A549 (cell line): ENCODE results near the gene ZSCAN25. TPM values are rescaled to one million over a fixed set of nuclear protein-coding genes. Genes with fewer than 3 reads are reported as not detected.

Source experiments
- ATAC-seq, 2 experiments: fragments of 200-7000 bp in 1 of 2; fragments of >200 bp in 1 of 2; cut with Nextera tagmentation in 1 of 2; cut with Tn5 transposase in 1 of 2; 3 replicates each; pipeline versions ENCODE4 v1.8.0 to v1.9.1; 2018 to 2020; ENCODE audit warnings: mild to moderate bottlenecking in 1 of 2, moderate library complexity in 1 of 2
- CTCF ChIA-PET: fragments of 300-600 bp; sonication (Branson Sonifier 250); formaldehyde crosslinking; extraction: SDS; loops from one replicate; lab custom pipeline; 2021; ENCODE audit warnings: antibody characterized with exemption, inconsistent platforms; lab: Yijun Ruan, JAX
- POLR2A ChIA-PET: fragments of 350-600 bp; formaldehyde crosslinking; extraction: SDS; loops from one replicate; lab custom pipeline; 2021; ENCODE audit warnings: antibody characterized with exemption, inconsistent platforms; lab: Yijun Ruan, JAX
- DNase-seq, 2 experiments: peaks; one replicate each; pipeline versions ENCODE4 v3.0.0 to v3.0.0-alpha.2; 2011 to 2016; ENCODE audit warnings: low read depth in 1 of 2, low spot score in 1 of 2
- FAIRE-seq: peaks from 2 replicates; lab custom pipeline; 2011; peaks lifted over from hg19 to GRCh38; lab: Jason Lieb, UNC
- H3K27ac ChIP-seq, 2 experiments: fragments of >200 bp; sonication (Bioruptor Twin); formaldehyde crosslinking; 3 replicates each; pipeline ENCODE4 v1.5.1; 2016 to 2017
- H3K4me1 ChIP-seq: fragments of >200 bp; sonication (Bioruptor Twin); formaldehyde crosslinking; 3 replicates; pipeline ENCODE4 v1.6.1; 2016
- H3K4me2 ChIP-seq: fragments of >200 bp; sonication (Bioruptor Twin); formaldehyde crosslinking; 3 replicates; pipeline ENCODE4 v1.6.1; 2016
- H3K4me3 ChIP-seq: fragments of >200 bp; sonication (Bioruptor Twin); formaldehyde crosslinking; 3 replicates; pipeline ENCODE4 v1.5.1; 2016
- H3K9me3 ChIP-seq: fragments of >200 bp; sonication (Bioruptor Twin); formaldehyde crosslinking; 3 replicates; pipeline ENCODE4 v1.6.1; 2016
- CTCF ChIP-seq: fragments of >200 bp; sonication (Bioruptor Twin); formaldehyde crosslinking; IDR thresholded peaks from 3 replicates; pipeline ENCODE4 v1.5.1; 2016
- EHMT2 ChIP-seq: fragments of 200-600 bp; sonication (generic); IDR thresholded peaks from 2 replicates; pipeline ENCODE4 v1.6.1; 2016; ENCODE audit warnings: antibody characterized with exemption, low read depth, mild to moderate bottlenecking, moderate library complexity
- EP300 ChIP-seq, 2 experiments: fragments of >200 bp; sonication (Bioruptor Twin); formaldehyde crosslinking; IDR thresholded peaks; 2 replicates in 1 of 2; 3 replicates in 1 of 2; pipeline ENCODE4 v1.6.1; 2016 to 2017
- HDAC2 ChIP-seq: fragments of 200-600 bp; sonication (generic); IDR thresholded peaks from 2 replicates; pipeline ENCODE4 v1.6.1; 2016
- HES2 ChIP-seq: fragments of >200 bp; sonication (Bioruptor Twin); formaldehyde crosslinking; IDR thresholded peaks from 2 replicates; pipeline ENCODE4 v1.6.1; 2016
- HEYL ChIP-seq: fragments of 250-450 bp; sonication (Bioruptor Pico); IDR thresholded peaks from 2 replicates; pipeline ENCODE4 v1.8.0; 2021; ENCODE audit warnings: mild to moderate bottlenecking, moderate library complexity
- HMGXB4 ChIP-seq: fragments of 250-450 bp; sonication (Bioruptor Pico); IDR thresholded peaks from 2 replicates; pipeline ENCODE4 v1.5.0; 2021; ENCODE audit warnings: mild to moderate bottlenecking, moderate library complexity, borderline replicate concordance
- HOXB5 ChIP-seq: fragments of 250-450 bp; sonication (Bioruptor Pico); IDR thresholded peaks from 2 replicates; pipeline ENCODE4 v1.5.0; 2020; ENCODE audit warnings: mild to moderate bottlenecking, moderate library complexity
- NFE2L2 ChIP-seq: fragments of 150-350 bp; conservative IDR thresholded peaks from 2 replicates; pipeline ENCODE4 v1.6.1; 2014; ENCODE audit warnings: low read length
- NPAS2 ChIP-seq: fragments of 250-450 bp; sonication (Bioruptor Pico); IDR thresholded peaks from 2 replicates; pipeline ENCODE4 v1.8.0; 2022; ENCODE audit warnings: mild to moderate bottlenecking, moderate library complexity, borderline replicate concordance
- RCOR1 ChIP-seq: fragments of 150-350 bp; IDR thresholded peaks from 2 replicates; pipeline ENCODE4 v1.6.1; 2014; ENCODE audit warnings: antibody characterized with exemption, low read length, low read depth
- REST ChIP-seq: fragments of 200-600 bp; sonication (generic); IDR thresholded peaks from 2 replicates; pipeline ENCODE4 v1.6.1; 2016; ENCODE audit warnings: antibody characterized with exemption, mild to moderate bottlenecking, moderate library complexity
- TFCP2L1 ChIP-seq: fragments of 250-450 bp; sonication (Bioruptor Pico); IDR thresholded peaks from 2 replicates; pipeline ENCODE4 v1.5.0; 2021; ENCODE audit warnings: mild to moderate bottlenecking
- TP53 ChIP-seq: fragments of 250-450 bp; sonication (Bioruptor Pico); IDR thresholded peaks from 2 replicates; pipeline ENCODE4 v1.5.0; 2021; ENCODE audit warnings: mild to moderate bottlenecking, moderate library complexity
- USF2 ChIP-seq: fragments of 450-650 bp; IDR thresholded peaks from 2 replicates; pipeline ENCODE4 v1.6.1; 2014; ENCODE audit warnings: antibody characterized with exemption
- WGBS: methylation state at CpG from one replicate; pipeline ENCODE4 v1.1.6; 2017; ENCODE audit errors: missing lambda C conversion rate; 5-methylcytosine and 5-hydroxymethylcytosine counted together
- polyA plus RNA-seq, 4 experiments: library from polyadenylated mRNA; depleted of rRNA in 3 of 4; stranded (reverse); fragments of >200 nt; fragmentation: RNase III in 1 of 4; extraction: RNeasy Plus Mini Kit Qiagen cat#74134 plus additional on column Dnase treatment in 1 of 4; gene quantifications; 2 replicates in 3 of 4; 3 replicates in 1 of 4; pipeline ENCODE4 v1.2.3, GENCODE V29; 2011 to 2017

The ZSCAN25 gene
- polyA plus RNA-seq, 2 of the 4 experiments (the other 2 are of a cell fraction), result 7.5 to 9.3 TPM

GRCh38 chr7:99615989-99616358, 772 bp upstream of the ZSCAN25 start:
- ATAC-seq, result no peak
- FAIRE-seq, result no peak
- H3K9me3 ChIP-seq, result no peaks in the 10 kb centered on the region
- DNase-seq, result no peak
- ChIA-PET CTCF (interaction anchor here (0.6 to 3.3 kb wide), 30 partner anchors 9 to 374 kb away, joined by 3 to 22 read pairs (median 4); partner anchors contain the start of genes FAM200A, TMEM225B and ZNF655), POLR2A (interaction anchor here (1.0 to 2.5 kb wide), 12 partner anchors 15 to 400 kb away, joined by 3 to 20 read pairs (median 4); partner anchors contain the start of genes BUD31, FAM200A, TRIM4 and ZKSCAN1)
- TF ChIP-seq TFCP2L1 (CRISPR knock-in tag) (no peak), EP300 (IDR thresholded peaks at IDR 0.05) (no peak), CTCF (no peak), HES2 (no peak), REST (no peak)
- 91% methylated on average over 5 of the region's 5 CpGs for WGBS
- peak overlapping the region; percentile 69 for H3K4me2 ChIP-seq
- peak overlapping the region; percentile 92 to 95 for H3K27ac ChIP-seq
- peak overlapping the region; percentile 85 for H3K4me3 ChIP-seq
- H3K4me1 ChIP-seq, result peaks cover 20% of the 10 kb centered on the region

GRCh38 chr7:99617192-99617781, 541 bp downstream of the ZSCAN25 start:
- FAIRE-seq (no peak), DNase-seq (peak in 1 of 2 experiments; percentile 25), ATAC-seq (no peak)
- ChIA-PET POLR2A (interaction anchor here (0.7 to 2.5 kb wide), 12 partner anchors 12 to 433 kb away, joined by 3 to 20 read pairs (median 4); partner anchors contain the start of genes FAM200A, TRIM4, ZKSCAN1 and ZKSCAN5), CTCF (interaction anchor here (0.5 to 3.3 kb wide), 27 partner anchors 10 to 436 kb away, joined by 3 to 22 read pairs (median 3); partner anchors contain the start of genes FAM200A, TMEM225B and ZNF655)
- 10% methylated on average over 22 of the region's 22 CpGs for WGBS
- H3K4me2 ChIP-seq, result peak overlapping the region; percentile 94
- TF ChIP-seq NFE2L2, result no peak
- TF ChIP-seq HEYL (CRISPR knock-in tag), result no peak
- TF ChIP-seq EHMT2, result no peak
- no peak for TF ChIP-seq HOXB5
- no peak for TF ChIP-seq TP53
- TF ChIP-seq RCOR1, result no peak
- TF ChIP-seq USF2, result no peak
- H3K27ac ChIP-seq, result peak overlapping the region; percentile 92 to 95
- peak overlapping the region; percentile 85 for H3K4me3 ChIP-seq
- H3K9me3 ChIP-seq, result no peaks in the 10 kb centered on the region
- peaks cover 20% of the 10 kb centered on the region for H3K4me1 ChIP-seq

- Histone ChIP-seq H3K4me1 (peaks cover 20% of the 10 kb centered on the region), H3K9me3 (no peaks in the 10 kb centered on the region), H3K4me3 (no peak overlapping the region), H3K27ac (no peak overlapping the region), H3K4me2 (peak overlapping the region; percentile 94; the same call in 2 of the 3 replicates)
- ChIA-PET POLR2A (no interaction called here), CTCF (interaction anchor here (0.7 to 3.2 kb wide), 2 partner anchors 171 to 1438 kb away, joined by 3 to 12 read pairs; no protein-coding TSS in a partner anchor)
- WGBS, result 79% methylated on average over 3 of the region's 3 CpGs
- DNase-seq (peak; percentile 15 to 22), FAIRE-seq (no peak), ATAC-seq (no peak)
- TF ChIP-seq USF2 (no peak), EP300 (IDR thresholded peaks at IDR 0.05) (no peak), TFCP2L1 (CRISPR knock-in tag) (no peak), HMGXB4 (no peak), HDAC2 (no peak), NPAS2 (CRISPR knock-in tag) (no peak), HEYL (CRISPR knock-in tag) (no peak), HES2 (no peak)
Measured at GRCh38 chr7:99618726-99619125, 2.0 kb downstream of the ZSCAN25 start.
